Astrocyte (in vitro differentiated cells and primary cell): ENCODE data around the gene FAM149B1. TPM values are rescaled to one million over a fixed set of nuclear protein-coding genes. Genes with fewer than 3 reads are reported as not detected.

Experiments
- DNase-seq: peaks from one replicate; pipeline ENCODE4 v3.0.0-alpha.2; 2010; ENCODE audit warnings: low read depth
- FAIRE-seq: peaks from 2 replicates; lab custom pipeline; 2011; peaks lifted over from hg19 to GRCh38; lab: Jason Lieb, UNC
- H2AFZ ChIP-seq: 2 replicates; pipeline ENCODE4 v1.6.0; 2012; ENCODE audit warnings: low read depth, low read length, inconsistent platforms
- H3K27ac ChIP-seq: 2 replicates; pipeline ENCODE4 v1.5.1; 2011; ENCODE audit warnings: low read depth, low read length, inconsistent platforms
- H3K27me3 ChIP-seq: 2 replicates; pipeline ENCODE4 v1.6.0; 2011; ENCODE audit warnings: low read length, inconsistent platforms; ENCODE audit not compliant: insufficient read depth
- H3K36me3 ChIP-seq: 2 replicates; pipeline ENCODE4 v1.5.1; 2011; ENCODE audit warnings: low read length, inconsistent platforms; ENCODE audit not compliant: insufficient read depth
- H3K4me1 ChIP-seq: 2 replicates; pipeline ENCODE4 v1.5.1; 2011; ENCODE audit warnings: low read length, inconsistent platforms; ENCODE audit not compliant: insufficient read depth
- H3K4me2 ChIP-seq: 2 replicates; pipeline ENCODE4 v1.6.0; 2012; ENCODE audit warnings: low read length, inconsistent platforms
- H3K4me3 ChIP-seq: 2 replicates; pipeline ENCODE4 v1.5.1; 2011; ENCODE audit warnings: low read depth, mild to moderate bottlenecking, low read length, inconsistent platforms; ENCODE audit not compliant: insufficient read depth
- H3K79me2 ChIP-seq: 2 replicates; pipeline ENCODE4 v1.6.0; 2012; ENCODE audit warnings: mild to moderate bottlenecking, low read length, inconsistent platforms; ENCODE audit not compliant: insufficient read depth
- H3K9ac ChIP-seq: 2 replicates; pipeline ENCODE4 v1.6.0; 2012; ENCODE audit warnings: mild to moderate bottlenecking, low read length, inconsistent platforms
- H3K9me3 ChIP-seq: 2 replicates; pipeline ENCODE4 v1.5.1; 2012; ENCODE audit warnings: low read depth, mild to moderate bottlenecking, low read length, inconsistent platforms; ENCODE audit not compliant: insufficient read depth
- H4K20me1 ChIP-seq: 2 replicates; pipeline ENCODE4 v1.6.0; 2012; ENCODE audit warnings: low read length, inconsistent platforms; ENCODE audit not compliant: insufficient read depth
- H3K27ac Mint-ChIP-seq: one replicate; pipeline ENCODE4 v1.8.0; 2021; ENCODE audit warnings: mild to moderate bottlenecking, mixed read lengths; ENCODE audit not compliant: unreplicated experiment
- H3K27me3 Mint-ChIP-seq: one replicate; pipeline ENCODE4 v1.8.0; 2021; ENCODE audit warnings: low read depth, mixed read lengths; ENCODE audit not compliant: unreplicated experiment
- H3K36me3 Mint-ChIP-seq: one replicate; pipeline ENCODE4 v1.8.0; 2021; ENCODE audit warnings: low read depth, mixed read lengths; ENCODE audit not compliant: unreplicated experiment
- H3K4me1 Mint-ChIP-seq: one replicate; pipeline ENCODE4 v1.8.0; 2021; ENCODE audit warnings: low read depth, mixed read lengths; ENCODE audit not compliant: unreplicated experiment
- H3K4me3 Mint-ChIP-seq: one replicate; pipeline ENCODE4 v1.8.0; 2021; ENCODE audit warnings: mild to moderate bottlenecking, moderate library complexity, mixed read lengths; ENCODE audit not compliant: unreplicated experiment
- H3K9me3 Mint-ChIP-seq: one replicate; pipeline ENCODE4 v1.8.0; 2021; ENCODE audit warnings: mild to moderate bottlenecking, mixed read lengths; ENCODE audit not compliant: unreplicated experiment
- CTCF ChIP-seq: IDR thresholded peaks from 2 replicates; pipeline ENCODE4 v1.5.1; 2011; ENCODE audit warnings: low read depth, mild to moderate bottlenecking, inconsistent platforms, low read length, moderate library complexity; ENCODE audit not compliant: insufficient read depth
- EZH2 ChIP-seq: IDR thresholded peaks from 2 replicates; pipeline ENCODE4 v1.6.1; 2012; ENCODE audit warnings: mild to moderate bottlenecking, low read length, inconsistent platforms; ENCODE audit not compliant: insufficient read depth
- total RNA-seq: library from RNA; stranded (reverse); gene quantifications from 2 replicates; pipeline ENCODE4 v1.2.1, GENCODE V29; 2021

Gene FAM149B1
- total RNA-seq, 1 donor from 2014 or later = 14.0 TPM

- H3K4me3 ChIP-seq = no peak overlapping the region
- no peaks in the 10 kb centered on the region for H3K9me3 ChIP-seq
- H3K4me1 ChIP-seq = no peaks in the 10 kb centered on the region
- no peak overlapping the region for H3K9ac ChIP-seq
- no peak overlapping the region for H3K27ac ChIP-seq
- Mint-ChIP-seq H3K4me3 (no peak overlapping the region), H3K4me1 (no peaks in the 10 kb centered on the region), H3K9me3 (no peaks in the 10 kb centered on the region), H3K27me3 (no peaks in the 10 kb centered on the region), H3K27ac (no peak overlapping the region), H3K36me3 (peaks cover 19% of the 10 kb centered on the region)
- peaks cover 16% of the 10 kb centered on the region for H3K36me3 ChIP-seq
- H3K4me2 ChIP-seq = no peak overlapping the region
- TF ChIP-seq CTCF (no peak), EZH2 (no peak)
- FAIRE-seq (no peak), DNase-seq (no peak)
- H3K27me3 ChIP-seq = no peaks in the 10 kb centered on the region
- H4K20me1 ChIP-seq = peaks cover 6% of the 10 kb centered on the region
- H2AFZ ChIP-seq = no peak overlapping the region
- no peaks in the 10 kb centered on the region for H3K79me2 ChIP-seq
Measured at GRCh38 chr10:73126343-73126742, 41.6 kb upstream of the FAM149B1 start.

GRCh38 chr10:73131301-73131700, 36.6 kb upstream of the FAM149B1 start:
- H3K36me3 Mint-ChIP-seq = peaks cover 13% of the 10 kb centered on the region
- no peaks in the 10 kb centered on the region for H3K9me3 Mint-ChIP-seq
- H3K27ac Mint-ChIP-seq = no peak overlapping the region
- FAIRE-seq = no peak
- H3K4me1 ChIP-seq = no peaks in the 10 kb centered on the region
- H3K9me3 ChIP-seq = no peaks in the 10 kb centered on the region
- no peak overlapping the region for H3K4me3 ChIP-seq
- H3K79me2 ChIP-seq = no peaks in the 10 kb centered on the region
- no peak overlapping the region for H3K4me2 ChIP-seq
- H3K36me3 ChIP-seq = peaks cover 51% of the 10 kb centered on the region
- TF ChIP-seq EZH2 (no peak), CTCF (no peak)
- no peaks in the 10 kb centered on the region for H3K4me1 Mint-ChIP-seq
- no peak overlapping the region for H2AFZ ChIP-seq
- no peak overlapping the region for H3K4me3 Mint-ChIP-seq
- no peak for DNase-seq
- H3K9ac ChIP-seq = no peak overlapping the region
- no peak overlapping the region for H3K27ac ChIP-seq
- H4K20me1 ChIP-seq = peaks cover 6% of the 10 kb centered on the region
- H3K27me3 Mint-ChIP-seq = no peaks in the 10 kb centered on the region
- no peaks in the 10 kb centered on the region for H3K27me3 ChIP-seq

- no peak overlapping the region for H3K27ac ChIP-seq
- no peaks in the 10 kb centered on the region for H3K4me1 ChIP-seq
- H3K27me3 ChIP-seq = no peaks in the 10 kb centered on the region
- H3K79me2 ChIP-seq = no peaks in the 10 kb centered on the region
- H3K4me3 Mint-ChIP-seq = no peak overlapping the region
- FAIRE-seq (no peak), DNase-seq (no peak)
- H3K9ac ChIP-seq = no peak overlapping the region
- no peak overlapping the region for H2AFZ ChIP-seq
- H3K36me3 Mint-ChIP-seq = peaks cover 7% of the 10 kb centered on the region
- H3K36me3 ChIP-seq = peaks cover 55% of the 10 kb centered on the region
- no peak for TF ChIP-seq EZH2
- no peak for TF ChIP-seq CTCF
- H3K4me1 Mint-ChIP-seq = no peaks in the 10 kb centered on the region
- H3K27ac Mint-ChIP-seq = no peak overlapping the region
- no peaks in the 10 kb centered on the region for H3K9me3 ChIP-seq
- H3K4me3 ChIP-seq = no peak overlapping the region
- no peaks in the 10 kb centered on the region for H3K9me3 Mint-ChIP-seq
- no peaks in the 10 kb centered on the region for H4K20me1 ChIP-seq
- no peak overlapping the region for H3K4me2 ChIP-seq
- H3K27me3 Mint-ChIP-seq = no peaks in the 10 kb centered on the region
Measured at GRCh38 chr10:73131913-73132686, 35.8 kb upstream of the FAM149B1 start.
